HG03103 (cell line): Measurements from ENCODE around the gene HSPB8.

Source experiments
- ATAC-seq: cut with Tn5 transposase; IDR thresholded peaks from one replicate; pipeline ENCODE4 v1.9.1; 2021; ENCODE audit warnings: low read depth; ENCODE audit not compliant: unreplicated experiment

HSPB8 gene, protein sequence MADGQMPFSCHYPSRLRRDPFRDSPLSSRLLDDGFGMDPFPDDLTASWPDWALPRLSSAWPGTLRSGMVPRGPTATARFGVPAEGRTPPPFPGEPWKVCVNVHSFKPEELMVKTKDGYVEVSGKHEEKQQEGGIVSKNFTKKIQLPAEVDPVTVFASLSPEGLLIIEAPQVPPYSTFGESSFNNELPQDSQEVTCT

DNA sequence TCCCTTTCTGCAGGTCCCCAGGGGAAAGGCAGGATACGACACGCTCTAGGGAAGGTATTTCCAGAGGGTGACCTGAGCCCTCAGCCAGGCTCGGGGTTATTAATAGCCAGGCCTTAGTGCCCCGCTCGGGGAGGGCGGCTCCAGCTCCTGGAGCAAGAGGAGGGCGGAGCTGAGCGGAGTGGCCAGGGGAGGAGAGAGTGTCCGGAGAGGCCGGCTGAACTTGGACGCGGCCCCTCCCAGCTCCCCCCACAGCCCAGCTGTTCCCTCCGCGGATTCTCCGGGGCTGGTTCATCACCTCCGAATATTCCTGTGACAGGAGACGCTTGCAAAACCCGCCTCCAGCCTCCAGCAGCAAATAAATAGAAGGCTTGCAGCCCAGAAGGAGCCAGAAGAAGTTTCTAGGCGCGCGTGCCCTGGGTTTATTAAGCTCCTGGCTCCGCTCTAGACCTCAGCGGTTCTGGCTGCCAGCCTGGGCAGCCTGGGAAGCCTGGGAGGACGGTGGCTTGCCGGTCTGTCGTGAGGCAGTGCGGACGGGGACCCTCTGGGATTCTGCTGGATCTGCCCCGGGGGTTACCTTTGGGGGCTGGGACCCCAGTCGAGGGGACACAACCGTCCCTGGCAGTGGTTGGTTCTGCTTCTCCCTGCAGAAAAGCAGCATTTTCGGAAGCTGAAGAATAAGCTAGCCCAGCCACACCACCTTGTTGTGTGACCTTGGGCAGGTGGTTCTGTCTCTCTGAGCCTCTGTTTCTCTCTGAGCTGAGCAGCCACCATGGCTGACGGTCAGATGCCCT lies at the start of gene HSPB8:
HSPB8 (plus strand) TSS at position 388 of the 791 bp plus-strand sequence; CDS start at position 770, 382 bp downstream.
- ATAC-seq: no peak

DNA sequence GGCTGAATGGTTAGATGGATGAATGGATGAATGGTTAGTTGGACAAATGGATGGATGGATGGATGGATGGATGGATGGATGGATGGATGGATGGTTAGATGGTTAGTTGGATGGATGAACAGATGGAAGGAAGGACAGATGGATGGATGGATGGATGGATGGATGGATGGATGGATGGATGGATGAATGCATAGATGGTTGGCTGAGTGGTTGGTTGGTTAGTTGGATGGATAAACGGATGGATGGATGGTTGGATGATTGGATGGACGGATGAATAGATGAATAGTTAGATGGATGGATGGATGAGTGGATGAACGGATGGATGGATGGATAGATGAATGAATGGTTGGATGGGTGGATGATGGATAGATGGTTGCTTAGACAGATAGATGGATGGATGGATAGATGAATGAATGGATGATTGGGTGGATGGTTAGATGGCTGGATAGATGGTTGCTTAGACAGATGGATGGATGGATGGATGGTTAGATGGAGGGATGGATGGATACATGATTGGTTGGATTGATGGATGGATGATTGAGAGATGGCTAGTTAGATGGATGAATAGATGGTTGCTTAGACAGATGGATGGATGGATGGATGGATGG lies 48.8 kb upstream of the HSPB8 start:
- no peak for ATAC-seq

DNA sequence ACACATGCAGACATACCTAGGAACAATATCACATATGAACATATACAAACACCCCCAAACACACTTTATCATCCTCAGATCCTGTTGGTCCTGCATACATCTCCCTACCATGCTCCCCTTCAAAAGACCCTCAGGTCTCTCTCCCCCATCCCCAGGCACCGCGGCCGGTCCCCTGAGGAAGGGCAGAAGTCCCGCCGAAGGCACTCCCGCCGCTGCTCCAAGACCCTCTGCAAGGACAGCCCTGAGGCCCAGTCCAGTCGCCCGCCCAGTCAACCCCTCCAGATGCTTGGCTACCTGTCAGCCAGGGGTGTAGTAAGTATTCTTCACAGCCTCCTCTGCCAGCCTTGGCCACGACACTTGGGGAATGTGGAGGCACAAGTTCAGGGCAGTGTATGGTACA lies 48.2 kb upstream of the HSPB8 start:
- no peak for ATAC-seq

DNA sequence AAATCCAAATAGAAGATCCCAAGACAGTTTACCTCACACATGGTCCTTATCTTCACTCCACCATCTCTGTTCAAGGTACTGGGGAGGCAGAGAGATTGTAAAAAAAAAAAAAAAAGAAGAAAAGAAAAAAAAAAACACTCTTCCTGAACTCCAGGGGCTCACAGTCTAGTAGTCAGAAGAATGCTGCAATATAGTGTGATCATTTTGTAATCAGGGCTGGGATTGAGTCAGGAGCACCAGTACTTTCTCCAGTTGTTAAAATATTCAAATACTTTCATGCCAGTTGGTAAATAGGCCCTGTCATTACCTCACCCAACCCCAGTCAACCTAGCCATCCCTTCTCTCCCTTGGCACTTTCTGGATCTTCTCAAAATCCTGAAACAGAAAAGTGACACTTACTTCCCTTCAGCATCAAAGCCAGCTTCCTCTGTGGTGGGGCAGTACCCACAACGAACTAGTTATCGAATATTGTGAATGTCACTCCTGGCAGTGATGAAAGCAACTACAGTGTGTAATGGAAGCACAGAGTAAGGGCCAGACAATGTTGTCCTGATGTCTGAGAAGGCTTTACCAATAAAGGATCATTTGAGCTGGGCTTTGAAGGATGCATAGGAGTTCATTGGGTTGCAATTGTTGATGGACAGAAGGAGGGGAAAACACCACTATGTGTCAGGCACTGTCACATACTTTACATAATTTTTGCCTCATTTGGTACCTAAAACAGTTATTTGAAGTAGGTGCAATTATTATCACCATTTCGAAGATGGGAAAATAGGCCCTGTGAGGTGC lies 44.3 kb upstream of the HSPB8 start:
- ATAC-seq: no peak

DNA sequence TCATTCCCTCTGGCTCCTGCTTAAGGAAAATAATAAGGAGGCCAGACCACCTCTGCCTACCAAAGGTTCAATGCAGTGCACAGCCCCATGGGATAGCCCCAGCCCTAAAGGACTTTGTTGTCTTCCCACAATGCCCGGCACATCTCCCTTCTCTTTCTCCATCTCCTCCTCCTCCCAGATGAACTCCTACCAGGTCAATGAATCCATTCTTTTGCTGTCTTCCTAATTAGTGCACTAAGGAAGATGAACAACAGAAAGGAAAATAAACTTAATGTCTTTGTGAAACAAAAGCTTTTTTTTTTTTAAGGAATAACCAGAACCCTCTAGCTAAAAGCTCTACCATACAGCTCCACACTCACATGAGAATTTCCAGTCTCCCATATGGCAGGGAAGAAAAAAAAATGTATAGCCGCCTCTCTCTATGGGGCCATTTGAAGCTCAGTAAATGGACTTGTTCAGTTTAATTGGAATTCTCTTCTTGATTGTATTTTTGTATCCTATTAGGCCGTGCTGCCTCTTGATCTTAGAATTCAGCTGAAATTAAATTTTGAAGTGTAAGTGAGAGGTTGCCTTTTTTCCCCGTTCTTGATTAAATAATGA lies 41.8 kb upstream of the HSPB8 start:
- ATAC-seq: no peak

DNA sequence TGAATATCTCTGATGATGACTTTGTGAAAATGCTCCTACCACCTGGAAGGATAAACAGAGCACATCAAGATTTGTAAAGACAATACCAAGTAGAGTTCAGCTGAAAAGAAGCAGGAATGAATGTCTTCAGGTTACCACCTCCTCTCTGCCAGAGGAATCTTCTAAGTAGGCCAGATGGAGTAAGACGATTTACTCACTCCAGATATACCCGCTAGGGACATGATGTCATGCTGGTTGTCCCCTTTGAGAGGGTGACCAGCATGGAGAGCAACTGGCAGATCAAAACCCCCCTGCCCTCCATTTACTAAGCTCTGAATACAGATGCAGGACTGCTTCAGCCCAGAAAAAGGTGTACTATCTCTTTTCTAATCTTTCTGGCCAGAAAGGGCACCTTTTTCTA lies 39.3 kb upstream of the HSPB8 start:
- ATAC-seq: no peak

DNA sequence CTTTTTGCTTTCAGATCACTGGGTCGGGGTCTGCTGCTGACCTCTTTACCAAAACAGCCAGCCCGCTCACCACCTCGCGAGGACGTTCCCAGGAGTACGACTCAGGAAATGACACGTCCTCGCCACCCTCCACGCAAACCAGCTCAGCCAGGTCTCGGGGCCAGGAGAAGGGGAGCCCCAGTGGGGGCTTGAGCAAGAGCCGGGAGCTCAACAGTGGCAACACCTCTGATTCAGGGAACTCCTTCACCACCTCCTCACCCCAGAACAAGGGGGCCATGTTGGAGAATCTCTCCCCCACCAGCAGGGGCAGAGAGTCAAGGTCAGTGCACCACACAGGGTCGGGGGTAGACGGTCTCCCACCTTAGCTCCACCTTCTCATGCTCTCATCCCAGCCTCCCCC lies 33.4 kb upstream of the HSPB8 start:
- no peak for ATAC-seq

DNA sequence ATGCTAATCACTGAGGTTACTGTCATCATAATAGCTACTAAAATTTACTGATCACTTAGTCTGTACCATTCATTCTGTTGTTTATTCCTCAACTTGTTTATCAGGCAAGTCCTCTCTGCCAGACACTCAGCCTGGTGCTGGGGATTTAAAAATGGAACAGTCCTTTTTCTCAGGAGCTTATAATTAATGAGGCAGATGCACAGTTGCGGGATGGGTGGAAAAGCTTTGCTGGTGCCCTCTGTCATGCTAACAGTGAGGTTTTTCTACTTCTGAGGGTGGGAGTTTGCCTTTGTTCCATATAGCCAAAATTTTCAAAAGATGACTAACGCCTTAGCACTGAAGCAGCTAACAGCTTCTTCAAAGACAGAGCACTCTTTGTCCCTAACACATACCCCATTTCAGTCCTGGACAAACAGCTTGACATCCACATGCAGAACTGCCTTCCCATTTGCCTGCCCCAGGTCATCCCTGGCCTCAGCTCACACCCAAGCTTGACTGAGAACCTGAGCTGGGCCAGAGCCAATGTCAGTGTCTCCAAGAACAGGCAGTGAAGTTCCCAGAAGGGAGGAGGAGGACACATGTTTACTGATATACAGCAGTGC lies 30.8 kb upstream of the HSPB8 start:
- ATAC-seq: no peak

DNA sequence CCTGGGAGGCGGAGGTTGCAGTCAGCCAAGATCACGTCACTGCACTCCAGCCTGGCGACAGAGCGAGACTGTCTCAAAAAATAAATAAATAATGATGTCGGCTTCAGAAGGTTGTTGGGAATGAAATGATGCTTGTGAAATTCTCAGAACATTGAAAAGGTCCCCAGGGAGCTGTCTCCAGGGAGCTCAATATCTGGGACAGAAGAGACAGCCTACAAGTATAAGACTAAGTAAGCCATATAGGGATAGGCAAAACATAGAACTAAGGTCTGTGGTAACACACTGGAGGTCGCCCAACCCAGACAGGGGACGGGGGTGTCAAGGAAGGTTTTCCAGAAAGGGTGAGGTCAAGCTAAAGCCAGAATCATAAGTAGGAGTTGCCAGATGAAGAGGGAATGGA lies 29.5 kb upstream of the HSPB8 start:
- no peak for ATAC-seq

DNA sequence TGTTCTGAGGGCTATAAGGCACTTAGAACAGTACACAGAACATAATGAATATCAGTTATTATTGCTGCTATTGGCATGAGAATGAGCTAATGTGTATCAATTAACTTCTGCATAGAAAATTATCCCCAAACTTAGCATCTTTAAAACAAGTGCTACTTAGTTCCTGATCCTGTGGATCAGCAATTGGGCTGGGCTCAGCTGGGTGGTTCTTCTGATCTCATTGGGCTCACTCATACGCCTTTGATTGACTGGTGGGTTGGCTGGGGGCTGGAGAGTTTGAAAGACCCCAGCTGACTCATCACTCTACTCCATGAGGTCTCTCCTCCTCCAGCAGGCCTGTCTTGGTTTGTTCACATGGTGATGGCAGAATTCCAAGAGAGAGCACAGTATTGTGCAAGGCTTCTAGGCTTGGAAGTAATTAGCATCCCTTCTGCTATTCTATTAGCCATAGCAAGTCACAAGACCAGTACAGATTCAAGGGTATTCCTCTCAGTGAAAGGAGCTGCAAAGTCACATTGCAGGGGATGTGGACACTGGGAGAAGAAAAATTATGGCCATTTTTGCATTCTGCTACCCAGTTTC lies 27.2 kb upstream of the HSPB8 start:
- ATAC-seq: no peak

DNA sequence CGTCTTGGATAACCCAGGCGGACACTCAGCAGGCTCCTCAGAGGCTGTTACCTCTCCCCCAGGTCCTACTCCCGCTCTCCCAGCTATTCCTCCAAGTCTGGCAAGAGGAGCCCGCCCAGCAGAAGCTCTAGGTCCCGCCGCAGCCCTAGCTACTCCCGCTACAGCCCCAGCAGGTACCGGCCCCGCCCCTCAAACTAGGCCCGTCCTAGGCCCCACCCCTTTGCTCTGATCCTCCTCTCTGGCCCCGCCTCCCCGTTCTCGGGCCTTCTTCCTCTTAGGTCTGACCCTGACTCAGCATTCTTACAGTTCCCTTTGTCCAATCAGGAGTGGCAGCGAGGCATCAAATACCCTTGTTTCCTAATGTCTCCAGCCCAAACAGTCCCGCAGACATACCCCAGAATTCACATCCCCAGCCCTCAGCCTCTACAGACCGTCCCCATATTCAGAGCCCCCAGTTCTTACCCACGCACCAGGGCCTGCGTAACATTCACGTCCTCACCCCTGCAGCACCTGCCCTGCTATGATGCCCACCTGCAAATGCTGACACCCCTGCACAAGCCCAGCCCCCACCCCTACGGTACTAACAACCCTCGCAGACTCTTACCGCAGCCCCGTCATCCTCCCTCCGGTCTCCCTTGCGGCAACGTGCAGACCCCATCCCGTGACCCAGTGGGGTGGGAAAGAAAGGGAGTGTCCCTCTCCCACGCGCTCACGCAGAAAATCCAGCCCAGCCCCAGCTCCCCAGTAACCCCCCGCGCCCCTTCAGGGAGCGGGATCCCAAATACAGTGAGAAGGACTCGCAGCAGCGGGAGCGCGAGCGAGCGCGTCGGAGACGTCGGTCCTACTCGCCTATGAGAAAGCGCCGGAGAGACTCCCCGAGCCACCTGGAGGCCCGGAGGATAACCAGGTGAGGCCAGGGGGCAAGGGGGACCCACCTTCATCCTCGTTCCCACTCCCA lies 25.0 kb upstream of the HSPB8 start:
- ATAC-seq: no peak

DNA sequence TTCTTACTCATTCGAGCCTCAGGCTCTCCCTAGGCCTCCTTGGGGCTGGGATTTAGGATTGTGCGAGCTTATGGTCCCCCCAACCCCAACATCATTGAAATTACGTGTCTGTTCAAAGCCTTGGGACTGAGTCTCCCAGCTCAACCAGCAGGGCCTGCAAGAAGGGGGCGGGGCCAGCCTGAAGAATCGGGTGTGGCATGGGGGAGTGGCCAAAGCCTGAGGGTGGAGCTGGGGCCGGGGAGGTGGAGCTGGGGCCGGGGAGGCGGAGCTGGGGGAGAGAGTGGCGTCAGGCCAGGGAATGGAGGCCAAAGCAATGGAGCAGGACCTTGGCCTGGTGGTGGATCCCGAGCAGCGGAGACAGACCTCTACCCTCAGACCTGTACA lies 24.3 kb upstream of the HSPB8 start:
- no peak for ATAC-seq

DNA sequence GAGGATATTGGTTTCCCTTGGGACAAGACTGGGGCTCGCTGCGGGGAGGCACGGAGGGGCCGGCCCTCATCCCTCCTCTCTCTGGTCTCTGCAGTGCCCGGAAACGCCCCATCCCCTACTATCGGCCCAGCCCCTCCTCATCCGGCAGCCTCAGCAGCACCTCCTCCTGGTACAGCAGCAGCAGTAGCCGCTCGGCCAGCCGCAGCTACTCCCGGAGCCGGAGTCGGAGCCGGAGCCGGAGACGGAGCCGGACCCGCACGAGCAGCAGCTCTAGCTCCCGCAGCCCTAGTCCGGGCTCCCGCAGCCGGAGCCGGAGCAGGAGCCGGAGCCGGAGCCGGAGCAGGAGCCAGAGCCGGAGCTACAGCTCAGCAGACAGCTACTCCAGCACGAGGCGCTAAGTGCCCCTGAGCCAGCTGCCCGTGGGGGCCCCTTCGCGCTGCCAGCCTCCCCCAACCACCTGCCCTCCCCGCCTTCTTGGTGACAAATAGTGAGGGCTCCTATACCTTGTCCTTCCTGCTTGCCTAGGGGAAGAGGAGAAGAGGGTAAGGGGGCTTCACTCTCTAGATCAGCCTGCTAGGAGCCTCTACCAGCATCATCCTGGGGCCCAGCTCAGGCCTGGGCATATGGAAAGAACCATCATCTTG lies 22.2 kb upstream of the HSPB8 start:
- ATAC-seq: no peak

DNA sequence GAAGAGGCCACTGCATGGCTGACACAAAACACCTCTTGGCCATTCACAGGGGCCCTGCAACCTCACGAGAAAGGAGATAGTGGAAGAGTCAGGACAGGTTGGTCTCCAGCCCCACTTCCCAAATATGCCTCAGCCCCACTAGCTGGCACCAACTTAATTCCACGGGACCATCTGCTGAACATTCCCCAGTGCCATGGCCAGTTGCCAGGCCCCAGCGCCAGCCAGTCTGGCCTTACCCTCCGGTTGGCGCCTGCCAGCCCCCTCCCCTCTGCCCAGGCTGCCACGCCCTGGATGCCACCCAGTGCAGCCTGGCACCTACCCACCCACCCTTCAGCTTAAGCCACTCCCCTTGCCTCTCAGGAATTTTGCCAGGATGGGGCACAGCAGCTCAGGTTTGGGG lies 21.2 kb upstream of the HSPB8 start:
- no peak for ATAC-seq

DNA sequence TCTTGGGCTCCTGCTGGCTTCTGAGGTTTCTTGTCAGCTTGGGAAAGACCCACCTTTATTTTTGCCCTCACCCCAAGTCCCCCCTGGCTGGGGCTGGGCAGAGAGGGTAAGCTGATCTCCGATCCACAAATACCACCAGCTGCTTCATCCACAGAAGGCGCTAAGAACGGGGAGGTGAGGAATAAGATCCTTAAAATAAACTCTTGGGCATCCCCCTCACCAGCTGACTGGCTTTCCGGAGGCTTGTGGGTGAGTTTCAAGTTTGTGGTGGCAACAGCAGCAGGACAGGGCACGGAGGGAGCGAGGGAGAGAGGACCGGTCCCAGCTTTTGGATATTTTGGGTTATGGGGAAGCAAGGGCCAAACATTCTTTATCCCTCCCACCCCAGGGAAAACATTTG lies 20.8 kb upstream of the HSPB8 start:
- no peak for ATAC-seq

DNA sequence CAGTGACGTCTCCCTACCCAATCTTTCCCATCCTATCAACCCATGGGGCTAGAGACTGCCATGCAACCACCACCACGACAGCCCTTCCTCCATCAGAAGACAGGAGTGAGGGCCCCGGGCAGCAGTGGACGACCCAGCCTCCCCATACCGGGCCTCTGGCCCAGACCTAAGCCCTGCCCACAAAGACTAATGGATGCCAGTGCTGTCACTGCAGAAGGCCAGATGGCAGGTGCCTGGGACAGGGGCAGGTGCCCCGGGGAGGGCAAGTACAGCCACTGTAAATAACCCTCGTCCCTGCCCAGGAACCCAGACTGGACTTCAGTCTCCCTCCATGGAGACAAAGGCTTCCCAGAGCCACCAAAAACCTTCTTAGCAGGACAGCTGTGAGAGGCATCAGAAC lies 20.3 kb upstream of the HSPB8 start:
- no peak for ATAC-seq

DNA sequence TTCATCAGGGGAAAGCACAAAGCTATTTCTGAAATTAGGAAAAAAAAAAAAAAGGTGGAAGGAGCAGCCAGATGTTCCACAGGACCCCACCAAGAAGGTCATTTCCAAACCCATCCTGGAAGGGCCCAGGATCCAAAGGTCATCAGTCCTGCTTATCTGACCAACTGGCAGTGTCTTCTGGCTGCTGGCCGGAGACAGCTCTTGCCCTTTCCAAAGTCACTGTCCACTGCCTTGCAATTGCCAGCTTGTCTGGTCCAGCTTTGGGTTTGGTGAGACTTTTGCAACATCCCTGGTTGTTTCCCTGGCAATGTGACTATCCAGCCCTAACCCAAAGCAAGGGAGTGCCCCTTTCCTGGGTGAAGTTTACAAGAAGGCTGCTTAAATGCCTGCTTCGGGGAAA lies 18.9 kb upstream of the HSPB8 start:
- no peak for ATAC-seq

DNA sequence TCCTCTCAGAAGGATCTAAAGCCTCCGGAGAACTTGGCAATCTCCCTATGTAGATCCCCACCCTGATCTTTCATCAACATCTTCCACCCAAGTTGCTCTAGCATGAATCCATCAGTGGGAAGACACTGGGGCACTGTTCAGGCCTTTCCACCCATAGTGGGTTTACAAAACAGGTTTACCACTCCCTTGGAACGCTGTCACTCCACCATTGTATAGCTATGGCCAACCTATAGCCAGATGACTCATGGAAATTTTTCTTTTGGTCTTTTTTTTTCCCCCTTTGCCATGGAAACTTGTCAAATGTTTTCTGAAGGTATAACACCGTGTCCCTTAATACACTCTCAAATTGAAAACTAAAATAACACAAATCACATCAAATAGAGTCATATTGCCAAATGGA lies 10.8 kb upstream of the HSPB8 start:
- no peak for ATAC-seq

DNA sequence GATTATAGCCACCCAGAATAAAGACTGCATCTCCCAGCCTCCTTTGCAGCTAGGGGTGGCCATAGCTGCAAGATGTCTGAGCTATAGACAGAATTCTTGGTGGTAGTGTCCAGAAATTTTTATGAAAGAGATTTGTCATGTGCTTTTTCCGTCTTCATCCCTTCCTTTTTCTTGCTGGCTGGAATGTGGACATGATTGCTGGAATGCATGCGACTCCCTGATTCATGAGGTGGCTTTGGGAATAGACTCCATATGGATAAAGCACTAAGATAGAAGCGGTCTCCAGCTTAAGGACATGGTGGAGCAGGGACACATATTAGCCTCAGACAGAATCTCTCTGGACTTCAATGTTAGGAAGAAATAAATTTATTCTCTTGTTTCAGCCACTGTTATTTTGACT lies 10.0 kb upstream of the HSPB8 start:
- ATAC-seq: no peak
